Retinal pigment epithelial cell (primary cell): Measurements from ENCODE around the gene NSFL1C.
"Not testable (repeated sequence)": the region's sequence is repeated elsewhere in the genome, so short reads cannot be mapped to it uniquely, and the experiment has no call there.

Source experiments
- DNase-seq: peaks from one replicate; pipeline ENCODE4 v3.0.0-alpha.2; 2010; ENCODE audit warnings: low read depth
- H3K4me3 ChIP-seq: 2 replicates; pipeline ENCODE4 v1.5.1; 2011; ENCODE audit warnings: mild to moderate bottlenecking, low read length, control low read depth, moderate library complexity
- TF ChIP-seq, protein P1 (sequence below): conservative IDR thresholded peaks from 2 replicates; pipeline ENCODE4 v1.5.1; 2011; ENCODE audit warnings: low read depth, low read length, control low read depth, inconsistent platforms

The NSFL1C gene

DNA sequence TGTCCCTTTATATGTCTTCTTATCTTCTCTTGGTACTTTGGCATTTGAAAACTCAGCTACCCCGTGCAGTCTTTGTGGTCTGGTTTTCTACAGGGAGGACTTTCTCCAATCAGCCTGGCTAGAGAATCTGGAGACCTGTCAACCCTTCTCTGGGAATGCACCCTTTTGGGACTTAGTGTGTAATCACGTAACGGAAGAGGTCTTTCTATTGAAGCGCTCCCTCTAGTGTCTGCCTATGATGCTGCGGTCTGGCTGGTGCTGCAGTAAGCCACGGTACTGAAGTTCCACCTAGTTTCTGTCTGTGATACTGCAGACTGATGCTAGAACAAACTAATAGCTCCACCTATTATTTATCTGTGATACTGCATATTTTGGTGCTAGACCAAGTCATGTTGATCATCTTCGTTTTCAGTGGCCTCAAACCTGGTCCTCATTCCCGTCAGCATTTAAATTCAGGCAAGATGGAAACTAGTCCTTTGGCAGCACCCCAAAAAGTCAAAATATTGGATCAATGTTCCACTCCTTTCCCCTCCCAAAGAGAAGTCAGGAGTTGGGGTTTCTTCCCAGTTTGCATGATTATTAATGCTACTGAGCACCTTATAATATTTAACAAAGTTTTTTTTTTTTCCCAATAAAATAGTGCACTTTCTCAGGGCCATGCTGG is 37.0 kb upstream of the NSFL1C start:
- TF ChIP-seq, protein P1, sequence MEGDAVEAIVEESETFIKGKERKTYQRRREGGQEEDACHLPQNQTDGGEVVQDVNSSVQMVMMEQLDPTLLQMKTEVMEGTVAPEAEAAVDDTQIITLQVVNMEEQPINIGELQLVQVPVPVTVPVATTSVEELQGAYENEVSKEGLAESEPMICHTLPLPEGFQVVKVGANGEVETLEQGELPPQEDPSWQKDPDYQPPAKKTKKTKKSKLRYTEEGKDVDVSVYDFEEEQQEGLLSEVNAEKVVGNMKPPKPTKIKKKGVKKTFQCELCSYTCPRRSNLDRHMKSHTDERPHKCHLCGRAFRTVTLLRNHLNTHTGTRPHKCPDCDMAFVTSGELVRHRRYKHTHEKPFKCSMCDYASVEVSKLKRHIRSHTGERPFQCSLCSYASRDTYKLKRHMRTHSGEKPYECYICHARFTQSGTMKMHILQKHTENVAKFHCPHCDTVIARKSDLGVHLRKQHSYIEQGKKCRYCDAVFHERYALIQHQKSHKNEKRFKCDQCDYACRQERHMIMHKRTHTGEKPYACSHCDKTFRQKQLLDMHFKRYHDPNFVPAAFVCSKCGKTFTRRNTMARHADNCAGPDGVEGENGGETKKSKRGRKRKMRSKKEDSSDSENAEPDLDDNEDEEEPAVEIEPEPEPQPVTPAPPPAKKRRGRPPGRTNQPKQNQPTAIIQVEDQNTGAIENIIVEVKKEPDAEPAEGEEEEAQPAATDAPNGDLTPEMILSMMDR, result peak; percentile 100
- H3K4me3 ChIP-seq, result no peak overlapping the region
- DNase-seq, result peak; percentile 67

- H3K4me3 ChIP-seq, result no peak overlapping the region
- TF ChIP-seq, protein P1, result no peak
- no peak for DNase-seq
These were observed 33.8 kb upstream of the NSFL1C start for GRCh38 chr20:1500496-1500895.

DNA sequence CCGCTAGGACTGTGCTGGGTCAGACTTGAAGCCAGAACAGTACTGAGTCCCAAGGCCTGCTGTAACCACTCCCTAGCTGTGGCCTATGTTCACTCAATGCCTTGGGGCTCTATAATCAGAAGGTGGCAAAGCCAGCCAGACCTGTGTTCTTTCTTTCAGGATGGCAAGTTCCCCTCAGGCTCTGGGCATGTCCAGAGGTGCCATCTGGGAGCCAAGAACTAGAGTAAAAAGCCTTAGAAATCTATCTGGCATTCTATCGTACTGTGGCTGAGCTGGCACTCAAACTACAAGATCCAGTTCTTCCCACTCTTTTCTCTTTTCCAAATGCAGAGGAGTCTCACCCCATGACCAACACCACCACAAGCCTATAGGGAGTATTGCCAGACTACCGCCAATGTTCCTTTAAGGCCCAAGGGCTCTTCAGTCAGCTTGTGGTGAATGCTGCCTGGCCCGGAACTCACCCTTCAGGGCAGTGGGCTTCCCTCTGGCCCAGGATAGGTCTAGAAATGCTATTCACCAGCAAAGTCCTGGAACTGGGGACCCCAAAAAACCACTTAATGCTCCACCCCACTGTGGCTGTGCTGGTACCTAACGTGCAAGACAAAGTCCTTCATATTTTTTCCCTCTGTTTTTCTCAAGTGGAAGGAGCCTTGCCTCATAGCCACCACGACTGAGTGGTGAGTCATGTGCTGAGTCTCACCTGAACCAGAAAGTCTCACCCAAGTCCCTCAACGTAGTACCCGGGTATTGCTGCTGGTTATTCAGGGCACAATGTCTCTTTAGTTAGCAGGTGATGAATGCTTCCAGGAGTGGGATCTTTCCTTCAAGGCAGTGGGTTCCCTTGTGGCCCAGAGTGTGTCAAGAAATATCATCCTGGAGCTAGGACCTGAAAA is 33.1 kb upstream of the NSFL1C start:
- TF ChIP-seq, protein P1, result no peak
- no peak overlapping the region for H3K4me3 ChIP-seq
- no peak for DNase-seq

- DNase-seq, H3K4me3 ChIP-seq: not testable (repeated sequence)
These were observed 30.7 kb upstream of the NSFL1C start for GRCh38 chr20:1497371-1497770.

DNA sequence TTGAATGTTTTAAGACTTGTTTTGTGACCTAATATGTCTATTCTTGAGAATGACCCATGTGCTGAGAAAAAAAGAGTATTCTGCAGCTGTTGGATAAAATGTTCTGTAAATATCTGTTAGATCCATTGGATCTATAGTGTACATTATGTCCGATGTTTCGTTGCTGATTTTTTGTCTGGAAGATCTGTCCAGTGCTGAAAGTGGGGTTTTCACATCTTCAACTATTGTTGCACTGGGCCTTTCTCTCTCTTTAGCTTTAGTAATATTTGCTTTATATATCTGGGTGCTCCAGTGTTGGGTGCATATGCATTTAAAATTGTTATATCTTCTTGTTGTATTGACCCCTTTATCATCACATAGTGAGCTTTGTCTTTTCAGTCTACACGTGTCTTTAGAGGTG is 30.3 kb upstream of the NSFL1C start:
- DNase-seq, result no peak
- H3K4me3 ChIP-seq, result no peak overlapping the region
- TF ChIP-seq, protein P1, result no peak

DNA sequence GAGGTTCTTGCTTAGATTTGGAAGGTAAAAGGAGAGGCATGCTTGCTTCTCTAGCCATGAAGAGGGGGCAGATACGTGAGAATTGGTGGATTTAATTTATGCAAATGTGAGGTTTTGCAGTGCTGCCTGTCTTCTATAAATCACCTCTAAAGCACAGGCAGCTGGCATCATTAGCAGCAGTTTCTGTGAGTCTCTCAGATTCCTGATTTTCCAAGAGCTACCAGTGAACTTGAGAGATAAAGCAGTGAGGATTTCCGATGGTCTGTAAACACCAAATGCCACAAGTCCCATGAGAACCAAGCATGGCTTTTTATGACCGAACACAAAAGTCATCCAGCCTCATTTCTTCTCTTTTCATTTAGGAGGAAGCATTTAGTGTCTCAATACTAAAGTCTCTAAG is 27.8 kb upstream of the NSFL1C start:
- no peak for DNase-seq
- TF ChIP-seq, protein P1, result no peak
- no peak overlapping the region for H3K4me3 ChIP-seq

- DNase-seq, result no peak
- TF ChIP-seq, protein P1, result no peak
- no peak overlapping the region for H3K4me3 ChIP-seq
These were observed 26.9 kb upstream of the NSFL1C start for GRCh38 chr20:1493536-1493935.
